IMR-90 (cell line): ENCODE data around the gene MIEF2. TPM values are rescaled to one million over a fixed set of nuclear protein-coding genes. Genes with fewer than 3 reads are reported as not detected.

Source experiments
- ATAC-seq: fragments of 200-7000 bp; cut with Tn5 transposase; 2 replicates; pipeline ENCODE4 v1.9.1; 2020; ENCODE audit warnings: low read depth, mild to moderate bottlenecking, moderate library complexity
- BruUV-seq: library from RNA; stranded (reverse); fragments of 400-500 nt; replicated peaks from 2 replicates; lab custom pipeline; 2021; lab: Mats Ljungman, UMichigan
- CTCF ChIA-PET: fragments of 300-600 bp; formaldehyde crosslinking; extraction: SDS; loops from one replicate; lab custom pipeline; 2021; ENCODE audit warnings: antibody characterized with exemption; lab: Yijun Ruan, JAX
- POLR2A ChIA-PET: fragments of 300-600 bp; sonication (Branson Sonifier 250); formaldehyde crosslinking; loops from one replicate; lab custom pipeline; 2022; ENCODE audit warnings: antibody characterized with exemption; ENCODE audit not compliant: unreplicated experiment; lab: Charles Lee
- DNase-seq: peaks from one replicate; pipeline ENCODE4 v3.0.0; 2013
- H2AFZ ChIP-seq: replicated peaks from 2 replicates; pipeline ENCODE3; 2013; ENCODE audit warnings: low read length, mild to moderate bottlenecking; ENCODE audit not compliant: poor library complexity
- H2AK5ac ChIP-seq: 2 replicates; pipeline ENCODE4 v1.6.1; 2013; ENCODE audit warnings: low read depth, low read length, inconsistent platforms
- H2AK9ac ChIP-seq: replicated peaks from 2 replicates; pipeline ENCODE3; 2013; ENCODE audit warnings: mild to moderate bottlenecking, low read depth, low read length, moderate library complexity; ENCODE audit not compliant: poor library complexity
- H2BK120ac ChIP-seq: 2 replicates; pipeline ENCODE4 v1.6.1; 2013; ENCODE audit warnings: low read depth, low read length, inconsistent platforms
- H2BK15ac ChIP-seq: 3 replicates; pipeline ENCODE4 v1.6.1; 2013; ENCODE audit warnings: low read depth, low read length, inconsistent platforms
- H2BK20ac ChIP-seq: 2 replicates; pipeline ENCODE4 v1.6.1; 2013; ENCODE audit warnings: low read depth, mild to moderate bottlenecking, inconsistent platforms, low read length, moderate library complexity
- H2BK5ac ChIP-seq: 2 replicates; pipeline ENCODE4 v1.6.1; 2013; ENCODE audit warnings: mild to moderate bottlenecking, low read depth, low read length, inconsistent platforms; ENCODE audit not compliant: poor library complexity, severe bottlenecking
- H3K14ac ChIP-seq: replicated peaks from 2 replicates; pipeline ENCODE4 v1.6.1; 2013; ENCODE audit warnings: low read depth, low read length, inconsistent platforms
- H3K18ac ChIP-seq: 2 replicates; pipeline ENCODE4 v1.6.1; 2013; ENCODE audit warnings: low read depth, low read length, control low read depth
- H3K23ac ChIP-seq: 2 replicates; pipeline ENCODE4 v1.6.1; 2013; ENCODE audit warnings: low read depth, low read length, inconsistent platforms
- H3K27ac ChIP-seq: 2 replicates; pipeline ENCODE4 v1.5.1; 2013; ENCODE audit warnings: mild to moderate bottlenecking, control low read depth, low read length; ENCODE audit not compliant: insufficient read depth
- H3K27me3 ChIP-seq: 2 replicates; pipeline ENCODE4 v1.6.1; 2013; ENCODE audit warnings: low read length; ENCODE audit not compliant: control insufficient read depth, insufficient read depth
- H3K36me3 ChIP-seq: 2 replicates; pipeline ENCODE4 v1.6.1; 2013; ENCODE audit warnings: low read length, mixed read lengths; ENCODE audit not compliant: control insufficient read depth, insufficient read depth
- H3K4ac ChIP-seq: 2 replicates; pipeline ENCODE4 v1.6.1; 2013; ENCODE audit warnings: low read depth, low read length, inconsistent platforms
- H3K4me1 ChIP-seq: 2 replicates; pipeline ENCODE4 v1.6.1; 2013; ENCODE audit warnings: low read length, mixed read lengths; ENCODE audit not compliant: control insufficient read depth, insufficient read depth
- H3K4me2 ChIP-seq: 2 replicates; pipeline ENCODE4 v1.6.1; 2013; ENCODE audit warnings: low read depth, mild to moderate bottlenecking, control low read depth, low read length, moderate library complexity
- H3K4me3 ChIP-seq: 2 replicates; pipeline ENCODE4 v1.5.1; 2013; ENCODE audit warnings: low read depth, mild to moderate bottlenecking, control low read depth, low read length, moderate library complexity; ENCODE audit not compliant: insufficient read depth
- H3K56ac ChIP-seq: 2 replicates; pipeline ENCODE4 v1.6.1; 2013; ENCODE audit warnings: low read length, inconsistent platforms; ENCODE audit not compliant: insufficient read depth; ENCODE audit errors: extremely low read depth
- H3K79me1 ChIP-seq, 2 experiments: 2 replicates each; pipeline ENCODE4 v1.6.1; 2013; ENCODE audit warnings: low read length in 2 of 2, inconsistent platforms in 1 of 2, low read depth in 1 of 2
- H3K9ac ChIP-seq: 2 replicates; pipeline ENCODE4 v1.6.1; 2013; ENCODE audit warnings: low read depth, low read length, control low read depth
- H3K9me1 ChIP-seq: 2 replicates; pipeline ENCODE4 v1.6.1; 2013; ENCODE audit warnings: low read length, inconsistent platforms; ENCODE audit not compliant: insufficient read depth
- H3K9me3 ChIP-seq: 2 replicates; pipeline ENCODE4 v1.6.1; 2013; ENCODE audit warnings: low read length; ENCODE audit not compliant: control insufficient read depth, insufficient read depth
- H4K20me1 ChIP-seq: 2 replicates; pipeline ENCODE4 v1.6.1; 2013; ENCODE audit warnings: low read length, inconsistent platforms; ENCODE audit not compliant: insufficient read depth
- H4K5ac ChIP-seq: 2 replicates; pipeline ENCODE4 v1.6.1; 2013; ENCODE audit warnings: mild to moderate bottlenecking, low read depth, low read length, control low read depth
- H4K8ac ChIP-seq, 2 experiments: 2 replicates each; pipeline ENCODE4 v1.6.1; 2013; ENCODE audit warnings: low read depth in 2 of 2, low read length in 2 of 2, control low read depth in 1 of 2, inconsistent platforms in 1 of 2
- H4K91ac ChIP-seq: 2 replicates; pipeline ENCODE4 v1.6.1; 2013; ENCODE audit warnings: low read depth, low read length, inconsistent platforms; ENCODE audit not compliant: insufficient read depth
- BHLHE40 ChIP-seq: fragments of 150-350 bp; IDR thresholded peaks from 2 replicates; pipeline ENCODE4 v1.6.1; 2016; ENCODE audit warnings: mild to moderate bottlenecking, low read depth, low read length
- CEBPB ChIP-seq: IDR thresholded peaks from 2 replicates; pipeline ENCODE4 v1.6.1; 2012; ENCODE audit warnings: low read depth, low read length, improper control_type of control experiment
- CHD1 ChIP-seq: IDR thresholded peaks from 2 replicates; pipeline ENCODE4 v1.6.1; 2012; ENCODE audit warnings: low read depth, low read length, improper control_type of control experiment
- FOS ChIP-seq: fragments of 150-350 bp; IDR thresholded peaks from 2 replicates; pipeline ENCODE4 v1.6.1; 2016; ENCODE audit warnings: low read depth, low read length
- MAFK ChIP-seq: IDR thresholded peaks from 2 replicates; pipeline ENCODE4 v1.6.1; 2012; ENCODE audit warnings: low read depth, low read length, improper control_type of control experiment
- MAZ ChIP-seq: IDR thresholded peaks from 2 replicates; pipeline ENCODE4 v1.6.1; 2012; ENCODE audit warnings: low read depth, mild to moderate bottlenecking, low read length, improper control_type of control experiment, moderate library complexity, borderline replicate concordance
- MXI1 ChIP-seq: IDR thresholded peaks from 2 replicates; pipeline ENCODE4 v1.6.1; 2012; ENCODE audit warnings: low read depth, mild to moderate bottlenecking, low read length, moderate library complexity, borderline replicate concordance
- NFE2L2 ChIP-seq: fragments of 150-350 bp; IDR thresholded peaks from 2 replicates; pipeline ENCODE4 v1.6.1; 2016; ENCODE audit warnings: low read depth, mild to moderate bottlenecking, low read length
- POLR2A ChIP-seq: IDR thresholded peaks from 2 replicates; pipeline ENCODE4 v1.6.1; 2012; ENCODE audit warnings: mild to moderate bottlenecking, low read depth, low read length
- RAD21 ChIP-seq: IDR thresholded peaks from 2 replicates; pipeline ENCODE4 v1.6.1; 2012; ENCODE audit warnings: low read length, improper control_type of control experiment
- RCOR1 ChIP-seq: IDR thresholded peaks from 2 replicates; pipeline ENCODE4 v1.6.1; 2012; ENCODE audit warnings: mild to moderate bottlenecking, low read length, improper control_type of control experiment; ENCODE audit not compliant: insufficient replicate concordance
- RFX5 ChIP-seq: IDR thresholded peaks from 2 replicates; pipeline ENCODE4 v1.8.0; 2012; ENCODE audit warnings: low read depth, mild to moderate bottlenecking, low read length, moderate library complexity
- SMC3 ChIP-seq: fragments of 150-350 bp; IDR thresholded peaks from 2 replicates; pipeline ENCODE4 v1.6.1; 2016; ENCODE audit warnings: low read depth, mild to moderate bottlenecking, antibody characterized with exemption, low read length, moderate library complexity
- WGBS, 2 experiments: methylation state at CpG; one replicate each; pipeline versions ENCODE4 v1.1.5 to v1.1.7; 2013; ENCODE audit warnings: missing lambda C conversion rate in 2 of 2; ENCODE audit not compliant: insufficient read length in 1 of 2; ENCODE audit errors: extremely low coverage in 2 of 2; 5-methylcytosine and 5-hydroxymethylcytosine counted together
- dilution Hi-C: fragments of 300-500 bp; cut with HindIII; formaldehyde crosslinking; loops from one replicate; pipeline ENCODE4 v1.14.3; 2018; ENCODE audit warnings: low sequenced_read_pairs; ENCODE audit not compliant: unreplicated experiment
- in situ Hi-C: fragments of 300-500 bp; cut with MboI; formaldehyde crosslinking; loops from 3 replicates; pipeline ENCODE4 v1.14.3; 2019; ENCODE audit warnings: low sequenced_read_pairs, inconsistent platforms, mixed read lengths
- intact Hi-C: fragments of 100-400 bp; cut with micrococcal nuclease; formaldehyde crosslinking; loops from 2 replicates; pipeline ENCODE4 v1.10.0; 2022
- polyA plus RNA-seq, 3 experiments: library from polyadenylated mRNA; depleted of rRNA; stranded (reverse); fragments of >200 nt; gene quantifications; 2 replicates each; pipeline ENCODE4 v1.2.3, GENCODE V29; 2012; ENCODE audit warnings: low replicate concordance in 1 of 3
- total RNA-seq: library from RNA; depleted of rRNA; stranded (reverse); fragments of >200 nt; gene quantifications from 2 replicates; pipeline ENCODE4 v1.2.3, GENCODE V29; 2012
- TF ChIP-seq, protein P1 (sequence below): fragments of 150-350 bp; IDR thresholded peaks from 2 replicates; pipeline ENCODE4 v1.6.1; 2017; ENCODE audit warnings: mild to moderate bottlenecking, antibody characterized with exemption, low read length, low read depth
- TF ChIP-seq, protein P2 (sequence below): conservative IDR thresholded peaks from 2 replicates; pipeline ENCODE4 v1.5.1; 2012; ENCODE audit warnings: mild to moderate bottlenecking, low read depth, low read length, improper control_type of control experiment
- TF ChIP-seq, protein P3 (sequence below): fragments of 150-350 bp; IDR thresholded peaks from 2 replicates; pipeline ENCODE4 v1.6.1; 2016; ENCODE audit warnings: low read depth, mild to moderate bottlenecking, low read length, moderate library complexity, borderline replicate concordance

MIEF2 gene
- total and polyA plus RNA-seq, 2 of the 4 experiments (the other 2 are of a cell fraction), result 9.1 to 26.6 TPM

DNA sequence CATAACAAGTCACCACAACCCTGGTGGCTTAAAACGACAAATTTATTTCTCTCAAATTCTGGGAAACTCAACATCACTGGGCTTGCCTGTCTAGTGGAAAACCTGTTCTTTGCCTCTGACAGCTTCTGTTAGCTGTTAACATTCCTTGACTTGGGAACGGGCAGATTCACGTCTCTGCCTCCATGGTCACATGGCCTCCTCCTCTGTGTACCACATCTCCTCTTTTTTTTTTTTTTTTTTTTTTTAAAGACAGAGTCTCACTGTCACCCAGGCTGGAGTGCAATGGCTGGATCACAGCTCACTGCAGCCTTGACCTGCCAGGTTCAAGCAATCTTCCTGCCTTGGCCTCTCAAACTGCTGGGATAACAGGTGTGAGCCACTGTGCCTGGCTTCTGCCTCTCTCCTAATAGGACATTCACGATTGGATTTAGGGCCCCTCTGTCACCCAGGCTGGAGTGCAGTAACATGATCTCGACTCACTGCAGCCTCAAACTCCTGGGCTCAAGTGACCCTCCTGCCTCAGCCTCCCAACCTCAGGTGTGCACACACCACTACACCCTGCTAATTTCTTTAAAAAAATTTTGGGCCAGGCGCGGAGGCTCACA is 46.7 kb upstream of the MIEF2 start:
- H3K36me3 ChIP-seq, result peaks cover 19% of the 10 kb centered on the region
- peaks cover 5 to 9% of the 10 kb centered on the region in 2 experiments; a peak in 2 of 4 replicates for H3K79me1 ChIP-seq
- H3K23ac ChIP-seq, result no peak overlapping the region
- no peak overlapping the region for H3K4me2 ChIP-seq
- no peak overlapping the region for H2AK5ac ChIP-seq
- no peak overlapping the region for H2BK5ac ChIP-seq
- no TSS peak for BruUV-seq
- H3K56ac ChIP-seq, result no peak overlapping the region
- H2BK120ac ChIP-seq, result no peak overlapping the region
- H3K9ac ChIP-seq, result no peak overlapping the region
- ATAC-seq (no peak), DNase-seq (no peak)
- no peak overlapping the region for H2AK9ac ChIP-seq
- H3K14ac ChIP-seq, result no peak overlapping the region
- in situ Hi-C loops, result no loop called here
- no peak overlapping the region for H3K4me3 ChIP-seq
- H3K4ac ChIP-seq, result no peak overlapping the region
- H2BK15ac ChIP-seq, result no peak overlapping the region
- no peak overlapping the region for H4K5ac ChIP-seq
- peaks cover 10% of the 10 kb centered on the region for H4K20me1 ChIP-seq
- H4K91ac ChIP-seq, result no peak overlapping the region
- H3K18ac ChIP-seq, result no peak overlapping the region
- TF ChIP-seq RFX5, result no peak
- TF ChIP-seq BHLHE40, result no peak
- TF ChIP-seq MAFK, result no peak
- no peak for TF ChIP-seq CHD1
- TF ChIP-seq, protein P1, sequence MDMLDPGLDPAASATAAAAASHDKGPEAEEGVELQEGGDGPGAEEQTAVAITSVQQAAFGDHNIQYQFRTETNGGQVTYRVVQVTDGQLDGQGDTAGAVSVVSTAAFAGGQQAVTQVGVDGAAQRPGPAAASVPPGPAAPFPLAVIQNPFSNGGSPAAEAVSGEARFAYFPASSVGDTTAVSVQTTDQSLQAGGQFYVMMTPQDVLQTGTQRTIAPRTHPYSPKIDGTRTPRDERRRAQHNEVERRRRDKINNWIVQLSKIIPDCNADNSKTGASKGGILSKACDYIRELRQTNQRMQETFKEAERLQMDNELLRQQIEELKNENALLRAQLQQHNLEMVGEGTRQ, result no peak
- no peak for TF ChIP-seq MXI1
- no peak for TF ChIP-seq FOS
- no peak for TF ChIP-seq NFE2L2
- TF ChIP-seq, protein P2, sequence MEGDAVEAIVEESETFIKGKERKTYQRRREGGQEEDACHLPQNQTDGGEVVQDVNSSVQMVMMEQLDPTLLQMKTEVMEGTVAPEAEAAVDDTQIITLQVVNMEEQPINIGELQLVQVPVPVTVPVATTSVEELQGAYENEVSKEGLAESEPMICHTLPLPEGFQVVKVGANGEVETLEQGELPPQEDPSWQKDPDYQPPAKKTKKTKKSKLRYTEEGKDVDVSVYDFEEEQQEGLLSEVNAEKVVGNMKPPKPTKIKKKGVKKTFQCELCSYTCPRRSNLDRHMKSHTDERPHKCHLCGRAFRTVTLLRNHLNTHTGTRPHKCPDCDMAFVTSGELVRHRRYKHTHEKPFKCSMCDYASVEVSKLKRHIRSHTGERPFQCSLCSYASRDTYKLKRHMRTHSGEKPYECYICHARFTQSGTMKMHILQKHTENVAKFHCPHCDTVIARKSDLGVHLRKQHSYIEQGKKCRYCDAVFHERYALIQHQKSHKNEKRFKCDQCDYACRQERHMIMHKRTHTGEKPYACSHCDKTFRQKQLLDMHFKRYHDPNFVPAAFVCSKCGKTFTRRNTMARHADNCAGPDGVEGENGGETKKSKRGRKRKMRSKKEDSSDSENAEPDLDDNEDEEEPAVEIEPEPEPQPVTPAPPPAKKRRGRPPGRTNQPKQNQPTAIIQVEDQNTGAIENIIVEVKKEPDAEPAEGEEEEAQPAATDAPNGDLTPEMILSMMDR, result no peak
- no peak for TF ChIP-seq CEBPB
- TF ChIP-seq, protein P3, sequence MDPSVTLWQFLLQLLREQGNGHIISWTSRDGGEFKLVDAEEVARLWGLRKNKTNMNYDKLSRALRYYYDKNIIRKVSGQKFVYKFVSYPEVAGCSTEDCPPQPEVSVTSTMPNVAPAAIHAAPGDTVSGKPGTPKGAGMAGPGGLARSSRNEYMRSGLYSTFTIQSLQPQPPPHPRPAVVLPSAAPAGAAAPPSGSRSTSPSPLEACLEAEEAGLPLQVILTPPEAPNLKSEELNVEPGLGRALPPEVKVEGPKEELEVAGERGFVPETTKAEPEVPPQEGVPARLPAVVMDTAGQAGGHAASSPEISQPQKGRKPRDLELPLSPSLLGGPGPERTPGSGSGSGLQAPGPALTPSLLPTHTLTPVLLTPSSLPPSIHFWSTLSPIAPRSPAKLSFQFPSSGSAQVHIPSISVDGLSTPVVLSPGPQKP, result no peak
- no peak for TF ChIP-seq MAZ
- TF ChIP-seq SMC3, result no peak
- no peak for TF ChIP-seq RCOR1
- no peak for TF ChIP-seq RAD21
- TF ChIP-seq POLR2A, result no peak
- ChIA-PET POLR2A (no interaction called here), CTCF (no interaction called here)
- intact Hi-C loops, result no loop called here
- H4K8ac ChIP-seq, result no peak overlapping the region
- no peaks in the 10 kb centered on the region for H3K9me3 ChIP-seq
- H3K9me1 ChIP-seq, result no peaks in the 10 kb centered on the region
- H2BK20ac ChIP-seq, result no peak overlapping the region
- no peaks in the 10 kb centered on the region for H3K27me3 ChIP-seq
- no peak overlapping the region for H3K27ac ChIP-seq
- no peak overlapping the region for H2AFZ ChIP-seq
- dilution Hi-C loops, result no loop called here
- no CpG with 5 or more reads among the region's 7 CpGs for WGBS, 2 experiments
- peaks cover 2% of the 10 kb centered on the region for H3K4me1 ChIP-seq
